GM21786 (cell line): ENCODE results near the gene COG5.
"Not testable (repeated sequence)": the region's sequence is repeated elsewhere in the genome, so short reads cannot be mapped to it uniquely, and the experiment has no call there.

Experiments
- ATAC-seq: cut with Tn5 transposase; IDR thresholded peaks from one replicate; pipeline ENCODE4 v1.9.1; 2021; ENCODE audit not compliant: unreplicated experiment

Gene COG5

DNA sequence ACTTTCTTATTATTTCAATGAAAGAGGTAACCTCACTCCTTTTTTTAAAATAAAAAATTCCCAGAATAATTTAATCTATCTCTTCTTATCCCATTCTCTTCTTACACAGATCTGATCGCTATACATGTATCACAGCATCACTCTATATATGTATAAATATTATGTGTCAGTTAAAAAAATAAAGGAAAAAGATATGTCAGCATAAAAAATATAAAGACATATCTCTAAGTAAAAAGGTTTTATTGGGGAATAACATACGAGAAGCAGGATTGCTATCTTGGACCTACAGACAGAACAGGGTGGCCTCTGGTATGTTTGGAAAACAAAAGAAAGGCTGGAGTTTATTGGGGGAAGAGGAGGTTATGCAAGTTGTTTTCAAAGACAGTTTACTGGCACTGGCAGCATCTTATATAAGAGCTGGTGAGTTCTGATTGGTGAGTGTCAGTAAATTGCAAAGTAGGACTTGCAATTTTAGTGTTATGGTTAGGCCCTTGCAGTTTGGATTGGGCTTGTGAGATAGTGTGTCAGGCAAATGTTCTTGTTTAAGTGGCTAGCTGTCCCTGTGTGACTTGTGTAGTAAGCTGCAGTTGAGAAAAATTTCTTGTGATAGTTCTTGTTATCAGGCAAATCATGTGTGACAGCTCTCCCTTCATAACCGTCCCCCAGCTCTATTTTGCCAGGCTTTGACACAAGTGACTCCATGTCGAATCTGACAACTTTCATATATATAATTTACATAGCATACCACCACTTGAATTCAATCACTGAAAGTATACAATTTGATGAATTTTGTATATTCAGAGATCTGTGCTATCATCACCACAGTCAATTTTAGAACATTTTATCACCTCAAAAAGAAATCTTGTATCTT, 276.7 kb downstream of the COG5 start:
- ATAC-seq: no peak

DNA sequence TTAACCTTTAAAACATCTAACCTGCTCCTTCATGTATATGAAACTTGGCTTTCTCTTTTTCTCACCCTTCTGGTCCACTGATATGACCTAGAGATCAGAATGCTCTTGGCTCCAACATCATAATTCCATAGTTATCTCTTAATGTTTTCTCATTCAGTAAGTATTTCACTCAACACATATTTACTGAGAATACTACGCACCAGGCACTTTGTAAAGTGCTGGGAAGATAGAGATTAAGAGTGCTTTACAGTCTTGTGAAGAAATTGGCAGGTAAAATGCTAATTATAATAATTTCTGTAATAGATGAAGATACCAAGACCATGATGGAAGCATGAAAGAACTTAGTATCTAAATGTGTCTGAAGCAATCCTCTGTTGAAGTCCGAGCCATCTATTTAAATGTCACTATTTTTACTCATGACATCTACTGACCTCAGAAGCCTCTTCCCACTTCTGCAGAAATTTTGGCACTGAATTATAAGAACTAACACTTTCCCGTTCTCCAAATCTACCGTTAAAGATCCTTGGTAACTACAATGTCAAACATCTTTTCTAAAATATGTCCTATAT, 278.7 kb downstream of the COG5 start:
- no peak for ATAC-seq

DNA sequence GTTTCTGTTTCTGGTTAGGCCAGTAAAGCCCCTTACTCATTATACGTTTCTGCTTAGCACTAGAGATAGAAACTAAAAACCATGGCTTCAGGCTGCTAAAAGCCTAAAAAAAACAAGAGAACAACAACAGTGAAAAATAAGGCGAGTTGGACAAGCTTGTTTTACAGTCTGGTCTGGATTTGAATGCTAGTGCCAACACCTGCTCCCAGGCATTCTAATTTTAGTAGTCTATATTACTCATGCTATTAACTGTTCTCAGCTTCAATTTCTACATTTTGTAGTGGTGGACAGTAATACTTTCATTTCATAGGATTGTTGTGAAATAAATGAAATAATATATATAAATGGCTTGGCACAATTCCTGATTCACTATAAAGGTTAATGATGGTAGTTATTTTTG, 286.4 kb downstream of the COG5 start:
- no peak for ATAC-seq

DNA sequence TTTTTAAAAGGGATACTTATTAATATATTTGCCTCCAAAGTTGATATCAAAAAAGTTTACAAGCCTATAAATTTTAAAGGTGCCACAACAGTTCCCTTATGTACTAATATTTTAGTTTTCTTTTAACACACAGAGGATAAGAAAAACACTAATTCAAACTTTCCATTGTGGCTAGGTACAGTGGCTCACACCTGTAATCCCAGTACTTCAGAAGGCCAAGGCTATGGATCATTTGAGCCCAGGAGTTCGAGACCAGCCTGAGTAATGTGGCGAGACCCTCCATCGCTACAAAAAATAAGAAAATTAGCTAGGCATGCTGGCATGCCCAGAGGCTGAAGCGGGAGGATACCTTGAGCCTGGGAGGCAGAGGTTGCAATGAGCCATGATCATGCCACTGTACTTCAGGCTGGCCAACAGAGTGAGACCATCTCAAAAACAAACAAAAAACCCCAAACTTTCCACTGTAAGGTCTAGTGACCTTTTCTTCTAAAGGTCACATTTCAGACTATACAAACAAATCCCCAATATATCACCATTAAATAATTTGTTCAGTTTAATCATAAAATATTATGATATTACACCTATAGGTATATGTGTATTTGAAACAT, 287.4 kb downstream of the COG5 start:
- ATAC-seq: no peak

DNA sequence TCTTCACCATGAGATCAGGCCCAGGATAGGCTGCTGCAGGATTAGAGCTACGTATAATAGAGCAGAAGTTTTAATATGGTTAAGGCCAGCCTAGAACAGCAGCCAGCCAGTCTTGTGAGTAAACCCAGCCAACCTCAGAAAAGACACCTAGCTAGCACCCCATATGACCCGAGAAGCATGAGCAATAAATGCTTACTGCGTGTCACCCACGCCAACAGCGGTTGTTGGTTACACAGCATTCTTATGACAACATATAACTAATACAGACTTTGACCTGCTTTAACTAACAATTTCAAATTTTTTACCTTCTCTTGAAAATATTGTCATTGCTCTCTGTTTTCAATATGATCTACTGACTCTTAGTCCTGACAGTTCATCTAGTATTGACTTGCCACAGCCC, 289.2 kb downstream of the COG5 start:
- ATAC-seq: no peak

DNA sequence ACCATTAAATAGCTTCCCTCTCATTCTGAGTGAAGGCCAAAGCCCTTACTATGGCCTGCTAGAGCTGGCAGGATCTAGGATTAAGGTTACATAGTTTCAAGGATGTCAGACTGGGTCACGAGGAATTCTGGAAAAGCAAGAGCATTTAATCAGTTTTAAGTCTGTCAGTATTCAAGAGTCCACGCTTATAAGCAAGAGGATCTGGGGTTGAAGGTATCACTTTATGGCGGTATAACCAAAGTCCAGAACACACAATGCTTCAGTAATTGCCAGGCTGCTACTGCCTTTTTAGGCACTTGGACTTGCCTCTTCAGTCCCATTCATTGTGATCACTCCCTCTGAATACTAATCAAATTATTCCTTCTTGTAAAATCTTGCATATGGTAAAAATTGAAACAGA, 293.9 kb downstream of the COG5 start:
- no peak for ATAC-seq

DNA sequence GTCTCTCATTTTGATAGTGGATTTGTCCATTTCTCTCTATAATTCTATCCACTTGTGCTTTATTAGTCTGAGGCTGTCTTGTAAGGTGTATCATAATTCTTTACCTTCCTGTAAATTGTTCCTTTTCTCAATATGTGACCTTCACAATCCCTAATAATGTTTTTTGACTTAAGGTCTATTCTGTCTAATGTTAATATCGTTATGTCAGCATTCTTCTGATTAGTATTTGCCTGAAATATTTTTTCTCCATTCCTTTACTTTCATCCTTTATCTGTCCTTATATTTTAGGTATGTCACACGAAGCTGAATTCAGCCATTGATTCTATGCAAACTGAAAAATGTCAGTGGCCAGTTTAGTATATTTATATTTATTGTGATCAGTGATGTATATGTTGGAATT, 295.1 kb downstream of the COG5 start:
- ATAC-seq: no peak

DNA sequence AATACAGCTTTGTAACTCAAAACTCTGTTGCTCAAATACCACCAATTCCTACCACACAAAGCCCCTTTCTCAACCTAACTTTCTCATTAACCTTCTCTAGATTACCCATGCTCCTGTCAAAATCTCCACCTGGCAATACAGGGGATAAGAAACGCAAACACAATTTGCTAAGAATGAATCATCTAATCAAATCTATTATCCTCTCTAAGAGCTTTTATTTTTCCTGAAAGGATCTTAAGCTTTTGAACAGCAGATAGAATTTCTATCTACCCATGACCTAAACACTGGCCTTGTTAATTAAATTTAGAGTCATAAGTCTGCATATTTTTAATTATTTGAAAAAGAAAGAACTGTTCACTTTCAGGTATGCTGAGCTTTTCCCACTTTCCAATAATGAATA, 296.6 kb downstream of the COG5 start:
- no peak for ATAC-seq

DNA sequence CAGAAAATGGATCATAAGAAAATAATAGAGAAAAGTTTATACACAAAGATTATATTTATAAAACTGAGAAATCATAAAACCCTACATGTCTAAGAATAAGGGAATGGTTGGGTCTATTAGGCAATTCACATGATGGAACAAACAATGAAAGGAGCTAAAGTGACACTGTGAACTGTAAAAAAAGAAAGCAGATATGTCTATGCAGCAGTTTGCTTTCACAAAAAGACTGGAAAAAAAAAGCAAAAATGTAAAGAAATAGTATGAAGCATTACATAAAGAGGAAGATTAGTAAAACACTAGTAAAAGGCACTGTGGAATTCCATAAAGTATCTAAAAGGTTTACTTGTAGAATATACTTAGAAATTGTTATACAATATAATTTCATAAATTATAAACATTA, 299.0 kb downstream of the COG5 start:
- no peak for ATAC-seq

DNA sequence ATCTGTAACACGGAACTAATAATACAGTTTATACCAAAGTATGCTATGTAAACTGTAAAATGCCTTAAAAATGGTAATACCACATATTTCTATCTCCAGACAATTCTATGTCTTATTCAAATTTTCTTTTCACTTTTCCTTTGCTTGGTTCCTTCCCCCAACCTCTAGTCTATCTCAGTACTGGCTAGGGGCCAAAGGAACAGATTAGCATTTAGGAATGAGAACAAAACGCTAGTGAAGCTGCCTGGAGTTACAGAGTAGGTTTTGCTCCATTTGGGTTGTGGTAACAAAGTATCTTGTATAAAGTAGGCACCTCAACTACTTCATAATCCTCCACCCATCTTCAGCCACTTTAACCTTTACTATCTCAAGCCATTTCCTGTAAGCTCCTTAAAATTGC, 300.9 kb downstream of the COG5 start:
- ATAC-seq: no peak

DNA sequence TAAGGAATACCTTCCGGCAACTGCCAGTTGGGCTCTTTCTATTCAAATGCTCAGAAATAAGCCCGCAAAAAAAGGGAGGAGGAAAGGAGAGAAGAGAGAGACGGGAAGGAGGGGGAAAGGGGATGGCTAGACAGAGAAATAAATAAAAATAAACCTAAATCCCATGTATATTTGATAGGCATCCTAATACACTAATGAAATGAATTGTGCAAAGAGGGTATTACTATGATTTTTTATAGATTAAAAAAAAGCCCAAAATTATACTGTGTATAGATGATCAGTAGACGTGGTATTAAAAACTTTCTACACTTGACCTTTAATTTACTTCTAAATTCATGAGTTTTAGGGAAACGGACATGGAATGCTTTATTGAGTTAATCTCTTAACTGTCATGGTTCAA, 305.0 kb downstream of the COG5 start:
- ATAC-seq: no peak

DNA sequence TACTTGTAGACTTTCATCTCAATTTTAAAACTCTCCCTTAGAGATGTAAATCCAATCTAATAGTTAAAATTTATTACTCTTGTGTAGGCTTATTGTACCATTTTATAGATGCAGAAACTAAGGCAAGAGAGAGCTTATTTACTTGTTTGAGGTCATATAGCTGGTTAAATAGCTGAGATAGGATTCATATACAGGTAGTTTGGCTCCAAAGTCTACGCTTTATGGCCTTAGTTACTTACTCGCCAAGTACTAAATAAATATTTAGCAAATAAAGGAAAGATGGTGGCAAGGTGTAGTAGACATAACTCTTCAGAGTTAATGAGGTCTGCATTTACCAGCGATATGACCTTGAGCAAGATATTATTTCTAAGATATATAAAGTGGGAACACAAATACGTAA, 308.1 kb downstream of the COG5 start:
- no peak for ATAC-seq

DNA sequence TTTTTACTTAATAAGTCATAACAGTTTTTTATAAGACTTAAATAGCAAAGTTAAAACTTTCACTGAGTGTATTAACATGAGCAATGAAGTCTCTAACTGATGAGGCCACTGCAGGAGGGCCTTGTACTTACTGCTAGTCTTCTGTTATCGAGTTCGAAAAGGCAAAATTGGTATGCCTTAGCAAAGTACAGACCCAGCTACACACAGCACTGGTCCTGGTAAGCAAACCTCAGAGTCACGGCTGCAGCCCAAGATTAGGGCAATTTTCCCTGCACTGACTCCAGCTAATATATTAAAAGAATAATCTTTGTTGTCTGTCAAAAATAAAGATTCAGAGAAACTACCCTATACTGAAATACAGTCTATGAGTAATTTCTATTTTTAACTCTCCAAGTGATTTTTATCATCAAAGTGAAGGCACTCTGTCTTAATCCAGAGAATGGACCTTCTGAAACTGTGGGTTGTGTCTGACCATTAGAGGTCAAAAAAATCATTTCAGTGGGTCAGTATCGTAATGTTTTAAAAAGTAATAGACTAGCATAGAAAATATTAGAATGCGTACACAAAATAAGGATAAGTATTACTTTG, 309.2 kb downstream of the COG5 start:
- no peak for ATAC-seq

DNA sequence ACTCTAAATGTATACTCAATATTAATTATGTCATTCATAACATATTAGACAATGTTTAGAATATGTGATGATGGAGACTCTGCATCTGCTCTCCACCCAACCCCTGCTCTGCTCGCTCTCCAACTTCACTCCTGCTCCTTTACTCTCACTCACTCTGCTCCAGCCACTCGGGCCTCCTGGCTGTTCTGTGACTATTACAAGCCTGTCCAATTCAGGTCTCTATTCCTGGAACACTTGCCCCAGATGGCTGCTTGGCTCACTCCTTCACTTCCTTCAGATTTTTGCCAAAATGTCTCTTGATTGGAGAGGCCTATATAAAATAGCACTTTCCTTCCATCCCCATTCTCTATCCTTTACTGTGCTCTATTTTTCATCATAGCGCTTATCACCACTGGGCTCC, 310.1 kb downstream of the COG5 start:
- ATAC-seq: no peak

DNA sequence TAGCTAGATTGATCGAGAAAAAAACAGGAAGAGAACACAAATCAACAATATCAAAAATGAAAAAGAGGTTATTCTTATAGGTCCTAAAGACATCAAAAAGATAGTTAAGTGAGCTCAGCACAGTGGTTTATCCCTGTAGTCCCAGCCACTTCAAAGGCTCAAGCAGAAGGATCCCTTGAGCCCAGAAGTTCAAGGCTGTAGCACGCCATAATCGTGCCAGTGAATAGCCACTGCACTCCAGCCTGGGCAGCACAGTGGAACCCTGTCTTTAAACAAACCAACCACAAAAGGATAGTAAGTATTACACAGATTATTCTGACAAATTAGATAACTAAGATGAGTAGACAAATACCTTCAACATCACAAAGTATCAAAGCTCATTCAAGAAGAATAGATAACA, 311.8 kb downstream of the COG5 start:
- no peak for ATAC-seq

DNA sequence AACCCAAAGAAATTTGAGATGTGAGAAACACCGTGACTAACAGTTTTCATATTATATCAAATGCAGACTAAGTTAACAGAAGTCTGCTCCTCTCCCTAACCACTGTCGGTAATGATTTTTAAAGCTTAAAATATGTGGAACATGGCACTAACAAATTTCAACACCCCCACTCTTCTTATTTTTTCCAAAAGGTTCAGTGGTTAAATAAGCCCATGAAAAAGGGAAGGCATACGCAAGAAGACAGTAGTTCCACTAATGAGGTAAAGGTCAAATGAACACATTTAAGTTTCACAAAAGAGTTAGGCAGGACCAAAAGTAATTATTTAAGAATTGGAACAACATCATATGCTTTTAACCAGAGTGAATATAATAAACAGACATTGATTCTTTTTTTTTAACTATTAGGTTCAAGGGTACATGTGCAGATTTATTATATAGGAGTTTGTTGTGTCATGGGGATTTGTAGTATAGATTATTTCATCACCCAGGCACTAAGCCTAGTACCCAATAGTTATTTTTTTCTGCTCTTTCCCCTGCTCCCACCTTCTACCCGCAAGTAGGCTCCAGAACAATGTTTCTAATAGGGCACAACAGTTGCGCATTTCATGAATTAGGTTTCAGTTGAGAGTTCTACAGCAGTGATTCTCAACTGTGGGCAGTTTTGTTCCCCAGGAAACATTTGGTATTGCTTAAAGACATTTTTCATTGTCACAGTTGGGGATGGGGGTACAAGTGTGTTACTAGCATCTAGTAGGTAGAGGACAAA, 315.0 kb downstream of the COG5 start:
- ATAC-seq: no peak

DNA sequence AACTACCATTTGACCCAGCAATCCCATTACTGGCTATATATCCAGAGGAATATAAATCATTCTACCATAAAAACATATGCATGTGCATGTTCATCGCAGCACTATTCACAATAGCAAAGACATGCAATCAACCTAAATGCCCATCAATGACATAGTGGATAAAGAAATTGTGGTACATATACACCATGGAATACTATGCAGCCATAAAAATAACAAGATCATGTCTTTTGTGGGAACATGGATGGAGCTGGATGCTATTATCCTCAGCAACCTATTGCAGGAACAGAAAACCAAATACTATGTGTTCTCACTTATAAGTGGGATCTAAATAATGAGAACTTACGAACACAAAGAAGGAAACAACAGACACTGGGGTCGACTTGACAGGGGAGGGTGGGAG, 316.9 kb downstream of the COG5 start:
- ATAC-seq: not testable (repeated sequence)

DNA sequence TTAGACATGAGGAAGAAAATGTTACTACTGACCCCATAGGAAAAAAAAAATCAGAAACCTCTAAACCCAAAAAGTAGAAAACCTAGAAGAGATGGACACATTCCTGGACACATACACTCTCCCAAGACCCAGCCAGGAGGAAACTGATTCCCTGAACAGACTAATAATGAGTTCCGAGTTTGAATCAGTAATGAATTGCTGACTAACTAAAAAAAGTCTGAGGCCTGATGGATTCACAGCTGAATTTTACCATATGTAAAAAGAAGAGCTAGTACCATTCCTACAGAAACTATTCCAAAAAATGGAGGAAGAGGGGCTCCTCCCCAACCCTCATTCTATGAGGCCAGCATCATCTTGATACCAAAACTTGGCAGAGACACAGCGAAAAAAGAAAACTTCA, 319.1 kb downstream of the COG5 start:
- no peak for ATAC-seq

DNA sequence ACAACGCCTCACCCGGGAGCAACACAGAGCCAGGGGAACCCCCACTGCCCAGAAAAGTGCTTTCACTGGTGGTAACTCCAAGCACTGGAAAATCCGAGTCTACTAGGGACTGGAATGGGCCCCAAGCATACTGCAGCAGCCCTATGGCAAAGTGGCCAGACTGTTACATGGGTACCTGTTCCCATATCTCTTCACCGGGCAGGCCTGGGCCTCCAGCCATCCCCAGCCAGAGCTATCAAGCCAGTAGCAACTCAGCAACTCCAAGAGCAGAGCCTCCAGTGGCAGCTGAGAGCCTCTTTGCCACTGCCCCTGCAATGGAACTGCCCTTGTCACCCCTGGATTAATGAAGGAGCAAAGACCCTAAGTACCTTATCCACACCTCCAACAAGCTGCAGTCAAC, 321.5 kb downstream of the COG5 start:
- no peak for ATAC-seq

DNA sequence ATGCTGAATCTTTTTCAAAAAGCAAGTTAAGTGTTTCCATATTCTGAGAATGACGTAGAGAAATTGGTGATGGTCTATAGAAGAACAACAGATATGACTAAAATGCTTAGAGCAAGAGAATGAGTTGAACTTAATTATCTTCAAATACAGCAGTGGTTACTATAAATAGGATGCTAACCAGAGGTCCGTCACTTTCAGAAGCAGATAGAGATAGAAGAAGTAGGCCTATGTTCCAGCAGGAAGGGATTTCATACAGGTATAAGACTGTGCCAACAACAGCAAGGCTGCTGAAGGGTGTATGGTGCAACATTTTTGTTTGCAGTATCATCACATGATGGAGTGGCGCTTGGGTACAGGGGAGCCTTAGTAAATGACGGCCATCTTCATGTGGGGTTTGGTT, 326.3 kb downstream of the COG5 start:
- no peak for ATAC-seq

DNA sequence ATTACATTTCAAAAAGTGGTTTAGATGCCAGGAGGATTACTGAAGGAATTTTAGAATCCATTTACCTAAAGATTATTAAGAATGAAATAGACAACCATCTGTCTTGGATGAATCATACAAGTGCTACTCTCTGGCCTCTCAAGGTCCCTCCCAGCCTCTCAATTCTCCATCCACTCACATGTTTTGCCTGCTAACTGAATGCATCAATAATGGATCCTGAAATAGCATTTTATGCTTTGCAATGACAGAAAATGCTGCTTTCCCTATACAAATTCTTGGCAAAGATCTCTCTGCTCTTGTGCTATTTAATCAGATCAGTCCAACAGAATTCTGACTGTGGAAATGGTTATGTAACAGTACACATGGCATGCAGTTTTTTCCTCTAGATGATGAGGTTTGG, 326.9 kb downstream of the COG5 start:
- ATAC-seq: no peak
